ENCODE measurements around the gene ACVR1.

Gene ACVR1

GRCh38 chr2:157813467-157813866 lies 62.7 kb downstream of the ACVR1 start:
- H3K36me3 Mint-ChIP-seq (ENCODE audit: low read depth) = peaks cover 48% of the 10 kb centered on the region
- peak overlapping the region; percentile 34 for H3K27ac Mint-ChIP-seq
- DNase-seq = no peak
- TF ChIP-seq, protein P1, sequence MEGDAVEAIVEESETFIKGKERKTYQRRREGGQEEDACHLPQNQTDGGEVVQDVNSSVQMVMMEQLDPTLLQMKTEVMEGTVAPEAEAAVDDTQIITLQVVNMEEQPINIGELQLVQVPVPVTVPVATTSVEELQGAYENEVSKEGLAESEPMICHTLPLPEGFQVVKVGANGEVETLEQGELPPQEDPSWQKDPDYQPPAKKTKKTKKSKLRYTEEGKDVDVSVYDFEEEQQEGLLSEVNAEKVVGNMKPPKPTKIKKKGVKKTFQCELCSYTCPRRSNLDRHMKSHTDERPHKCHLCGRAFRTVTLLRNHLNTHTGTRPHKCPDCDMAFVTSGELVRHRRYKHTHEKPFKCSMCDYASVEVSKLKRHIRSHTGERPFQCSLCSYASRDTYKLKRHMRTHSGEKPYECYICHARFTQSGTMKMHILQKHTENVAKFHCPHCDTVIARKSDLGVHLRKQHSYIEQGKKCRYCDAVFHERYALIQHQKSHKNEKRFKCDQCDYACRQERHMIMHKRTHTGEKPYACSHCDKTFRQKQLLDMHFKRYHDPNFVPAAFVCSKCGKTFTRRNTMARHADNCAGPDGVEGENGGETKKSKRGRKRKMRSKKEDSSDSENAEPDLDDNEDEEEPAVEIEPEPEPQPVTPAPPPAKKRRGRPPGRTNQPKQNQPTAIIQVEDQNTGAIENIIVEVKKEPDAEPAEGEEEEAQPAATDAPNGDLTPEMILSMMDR (IDR thresholded peaks at IDR 0.05) = no peak
- no peak overlapping the region for H3K4me3 Mint-ChIP-seq
- peaks cover 7% of the 10 kb centered on the region for H3K4me1 Mint-ChIP-seq
- peaks cover 2% of the 10 kb centered on the region for H3K9me3 Mint-ChIP-seq
- no peaks in the 10 kb centered on the region for H3K27me3 Mint-ChIP-seq (ENCODE audit: low read depth, poor library complexity)

- Mint-ChIP-seq H3K27ac (no peak overlapping the region), H3K9me3 (no peaks in the 10 kb centered on the region), H3K4me3 (no peak overlapping the region), H3K4me1 (peaks cover 16% of the 10 kb centered on the region), H3K27me3 (ENCODE audit: low read depth, poor library complexity) (no peaks in the 10 kb centered on the region), H3K36me3 (ENCODE audit: low read depth) (peaks cover 25% of the 10 kb centered on the region)
- TF ChIP-seq, protein P1 (IDR thresholded peaks at IDR 0.05) = no peak
- no peak for DNase-seq
Observed at GRCh38 chr2:157810037-157810436, 66.1 kb downstream of the ACVR1 start.

- H3K9me3 Mint-ChIP-seq = no peaks in the 10 kb centered on the region
- no peak overlapping the region for H3K4me3 Mint-ChIP-seq
- H3K4me1 Mint-ChIP-seq = peaks cover 16% of the 10 kb centered on the region
Observed at GRCh38 chr2:157809212-157809611, 66.9 kb downstream of the ACVR1 start.

GRCh38 chr2:157808421-157808820 lies 67.7 kb downstream of the ACVR1 start:
- Mint-ChIP-seq H3K9me3 (no peaks in the 10 kb centered on the region), H3K36me3 (ENCODE audit: low read depth) (peaks cover 25% of the 10 kb centered on the region), H3K4me3 (no peak overlapping the region), H3K27me3 (ENCODE audit: low read depth, poor library complexity) (no peaks in the 10 kb centered on the region), H3K4me1 (peaks cover 11% of the 10 kb centered on the region), H3K27ac (no peak overlapping the region)
- DNase-seq = no peak
- TF ChIP-seq, protein P1 (IDR thresholded peaks at IDR 0.05) = no peak

More at GRCh38 chr2:157809212-157809611, 66.9 kb downstream of the ACVR1 start:
- TF ChIP-seq, protein P1 (IDR thresholded peaks at IDR 0.05) = no peak
- DNase-seq = no peak
- Mint-ChIP-seq H3K36me3 (ENCODE audit: low read depth) (peaks cover 25% of the 10 kb centered on the region), H3K27me3 (ENCODE audit: low read depth, poor library complexity) (no peaks in the 10 kb centered on the region), H3K27ac (no peak overlapping the region)

- Mint-ChIP-seq H3K27me3 (ENCODE audit: low read depth, poor library complexity) (no peaks in the 10 kb centered on the region), H3K36me3 (ENCODE audit: low read depth) (peaks cover 23% of the 10 kb centered on the region), H3K9me3 (no peaks in the 10 kb centered on the region), H3K4me1 (peaks cover 9% of the 10 kb centered on the region), H3K27ac (peak overlapping the region; percentile 62), H3K4me3 (no peak overlapping the region)
- TF ChIP-seq, protein P1 (IDR thresholded peaks at IDR 0.05) = no peak
- DNase-seq = no peak
Observed at GRCh38 chr2:157806426-157807077, 69.6 kb downstream of the ACVR1 start.

- TF ChIP-seq, protein P1 (IDR thresholded peaks at IDR 0.05) = no peak
- Mint-ChIP-seq H3K9me3 (no peaks in the 10 kb centered on the region), H3K36me3 (ENCODE audit: low read depth) (peaks cover 14% of the 10 kb centered on the region), H3K27me3 (ENCODE audit: low read depth, poor library complexity) (no peaks in the 10 kb centered on the region), H3K4me1 (peaks cover 9% of the 10 kb centered on the region), H3K4me3 (no peak overlapping the region), H3K27ac (no peak overlapping the region)
- DNase-seq = no peak
Observed at GRCh38 chr2:157805519-157805918, 70.6 kb downstream of the ACVR1 start.
